Gastrocnemius medialis (tissue), 4 donors: ENCODE data around the gene VPS54.

Experiments used
- POLR2A ChIP-seq, 2 donors: fragments of 450-650 bp; IDR thresholded peaks; one replicate each; pipeline ENCODE4 v1.6.1; 2017; ENCODE audit warnings: antibody characterized with exemption in 2 of 2, mild to moderate bottlenecking in 2 of 2, moderate library complexity in 2 of 2
- TF ChIP-seq, protein P1 (sequence below), 5 experiments: fragments of 450-650 bp in 3 of 5; fragments of 200-600 bp in 2 of 5; sonication (generic) in 2 of 5; IDR thresholded peaks in 4 of 5; conservative IDR thresholded peaks in 1 of 5; 1 replicate in 4 of 5; 2 replicates in 1 of 5; pipeline ENCODE4 v1.5.1; 2016 to 2019; ENCODE audit warnings: antibody characterized with exemption in 5 of 5, mild to moderate bottlenecking in 3 of 5, moderate library complexity in 3 of 5

- TF ChIP-seq, protein P1, sequence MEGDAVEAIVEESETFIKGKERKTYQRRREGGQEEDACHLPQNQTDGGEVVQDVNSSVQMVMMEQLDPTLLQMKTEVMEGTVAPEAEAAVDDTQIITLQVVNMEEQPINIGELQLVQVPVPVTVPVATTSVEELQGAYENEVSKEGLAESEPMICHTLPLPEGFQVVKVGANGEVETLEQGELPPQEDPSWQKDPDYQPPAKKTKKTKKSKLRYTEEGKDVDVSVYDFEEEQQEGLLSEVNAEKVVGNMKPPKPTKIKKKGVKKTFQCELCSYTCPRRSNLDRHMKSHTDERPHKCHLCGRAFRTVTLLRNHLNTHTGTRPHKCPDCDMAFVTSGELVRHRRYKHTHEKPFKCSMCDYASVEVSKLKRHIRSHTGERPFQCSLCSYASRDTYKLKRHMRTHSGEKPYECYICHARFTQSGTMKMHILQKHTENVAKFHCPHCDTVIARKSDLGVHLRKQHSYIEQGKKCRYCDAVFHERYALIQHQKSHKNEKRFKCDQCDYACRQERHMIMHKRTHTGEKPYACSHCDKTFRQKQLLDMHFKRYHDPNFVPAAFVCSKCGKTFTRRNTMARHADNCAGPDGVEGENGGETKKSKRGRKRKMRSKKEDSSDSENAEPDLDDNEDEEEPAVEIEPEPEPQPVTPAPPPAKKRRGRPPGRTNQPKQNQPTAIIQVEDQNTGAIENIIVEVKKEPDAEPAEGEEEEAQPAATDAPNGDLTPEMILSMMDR (IDR thresholded peaks at IDR 0.05 in 4 of 5, conservative IDR thresholded peaks at IDR 0.05 in 1 of 5) = no peak
- no peak for TF ChIP-seq POLR2A (IDR thresholded peaks at IDR 0.05)
Observed at GRCh38 chr2:63843791-63844190, 175.4 kb downstream of the VPS54 start.
